NCI-H1105 (cell line): ENCODE results near the gene RNF214.
"Not testable (repeated sequence)": the region's sequence is repeated elsewhere in the genome, so short reads cannot be mapped to it uniquely, and the experiment has no call there.

Source experiments
- DNase-seq: peaks from one replicate; lab custom pipeline; 2025; lab: John Stamatoyannopoulos, UW

The RNF214 gene

DNA sequence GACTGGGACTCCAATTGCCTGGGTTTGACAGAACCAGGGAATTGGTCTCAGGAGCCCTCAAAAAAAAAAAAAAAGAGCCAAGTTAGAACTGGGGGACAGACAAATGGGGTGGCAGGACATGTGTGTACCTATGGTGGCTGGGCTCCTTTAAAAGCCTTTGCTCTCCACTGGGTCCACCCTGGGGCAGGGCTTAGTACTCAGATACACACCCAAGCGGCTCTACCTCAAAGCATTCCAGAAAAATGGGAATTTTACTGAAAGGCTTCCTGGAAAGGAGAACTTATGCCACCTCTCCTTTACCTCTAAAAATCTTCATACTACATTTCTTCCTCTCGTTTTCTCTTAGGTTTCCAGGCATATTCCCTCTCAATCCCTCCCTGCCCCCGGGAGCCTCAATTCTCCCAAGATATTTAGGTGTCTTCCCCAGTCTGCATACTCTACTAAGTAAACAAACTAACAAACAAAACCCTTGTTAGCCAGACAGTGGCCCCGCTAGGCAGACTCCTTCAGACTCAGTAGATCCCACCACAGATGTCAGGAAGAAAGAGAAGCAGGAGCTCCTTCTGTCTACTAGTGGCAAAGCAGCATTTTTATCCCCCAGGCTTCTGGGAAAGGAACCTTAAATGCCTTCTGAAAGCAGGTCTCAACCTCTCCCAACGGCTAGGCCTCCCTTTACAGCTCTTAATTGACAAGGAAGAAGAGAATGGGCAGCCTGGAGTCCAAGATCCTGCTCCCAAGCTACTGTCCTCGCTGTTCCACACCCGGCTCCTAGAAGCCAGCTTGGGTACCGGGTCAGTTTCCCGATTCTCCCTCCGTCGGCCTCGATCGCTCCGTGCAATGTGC is 1.3 kb upstream of the RNF214 start:
- no peak for DNase-seq

DNA sequence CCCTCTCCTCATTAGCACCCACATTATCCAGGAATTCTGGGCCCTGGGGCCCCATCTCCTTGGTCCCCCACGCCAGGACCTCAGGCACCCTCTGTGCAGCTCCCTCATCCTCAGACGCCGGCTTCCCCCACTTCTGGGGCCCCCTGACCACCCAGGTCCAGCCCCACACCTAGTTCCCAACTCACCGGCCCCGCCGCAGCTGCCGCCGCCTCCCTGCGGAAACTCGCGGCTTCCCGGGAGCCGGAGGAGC is 704 bp upstream of the RNF214 start, which contains the start of gene PCSK7:
PCSK7 (minus strand) TSS at position 232 of the 250 bp plus-strand sequence. CDS start 2,229 bp downstream, outside the sequence.
- DNase-seq, result no peak

DNA sequence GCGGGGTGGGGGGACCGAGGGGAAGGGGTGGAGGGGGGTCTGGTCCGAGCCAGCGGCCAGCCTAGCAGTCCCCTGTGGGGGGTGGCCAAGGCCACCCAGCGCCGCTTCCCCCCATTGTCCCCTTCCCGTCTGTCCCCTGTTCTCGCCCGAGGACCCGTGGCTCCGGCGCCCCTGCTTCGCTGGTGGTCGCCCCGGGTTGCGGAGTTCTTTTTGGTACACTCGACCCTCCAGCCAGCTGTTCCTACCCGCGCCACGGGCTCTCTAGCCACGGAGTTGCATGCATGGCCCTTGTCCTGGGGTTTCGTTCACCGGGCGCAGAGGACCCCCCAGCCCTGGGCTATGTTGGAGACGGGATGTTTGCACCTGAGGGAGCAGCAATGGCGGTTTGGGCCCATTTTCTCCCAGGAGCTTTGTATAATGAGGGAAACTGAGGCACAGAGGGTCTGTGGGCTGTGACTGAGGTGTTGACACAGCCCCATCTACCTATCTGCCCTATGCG is 489 bp downstream of the RNF214 start:
- no peak for DNase-seq

DNA sequence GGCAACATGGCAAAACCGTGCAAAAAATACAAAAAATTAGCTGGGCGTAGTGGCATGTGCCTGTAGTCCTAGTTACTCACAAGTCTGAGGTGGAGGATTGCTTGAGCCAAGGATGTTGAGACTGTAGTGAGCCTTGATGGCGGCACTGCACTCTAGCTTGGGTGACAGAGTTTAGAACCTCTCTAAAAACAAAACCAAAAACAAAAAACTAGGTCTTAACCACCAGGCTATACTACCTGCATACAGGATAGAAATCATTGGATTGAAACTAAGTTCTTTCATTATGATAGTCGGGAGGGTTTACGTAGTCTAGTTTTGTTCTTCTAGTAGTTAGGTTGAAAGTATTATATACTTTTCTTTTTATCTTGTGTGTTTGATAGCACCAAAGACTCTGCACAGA is 5.8 kb downstream of the RNF214 start:
- no peak for DNase-seq

DNA sequence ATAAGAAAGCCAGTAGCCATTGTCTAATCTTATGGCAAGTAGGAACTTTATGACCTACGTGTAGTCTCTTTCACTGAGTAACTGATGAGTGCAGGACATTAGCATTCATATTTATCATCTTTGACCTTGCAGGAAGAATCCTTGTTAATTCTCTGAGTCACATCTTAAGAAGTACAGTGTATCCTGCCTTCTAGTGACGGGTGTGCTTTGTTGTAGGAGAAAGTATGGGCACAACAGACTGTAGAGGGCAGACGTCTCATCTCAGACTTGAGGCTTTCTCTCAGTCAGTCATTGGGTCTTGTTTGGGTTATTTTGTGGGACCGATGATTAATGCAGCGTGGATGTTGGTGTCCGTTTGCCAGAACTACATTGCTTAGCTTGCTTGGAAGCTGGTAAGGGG is 6.8 kb downstream of the RNF214 start:
- DNase-seq, result no peak

DNA sequence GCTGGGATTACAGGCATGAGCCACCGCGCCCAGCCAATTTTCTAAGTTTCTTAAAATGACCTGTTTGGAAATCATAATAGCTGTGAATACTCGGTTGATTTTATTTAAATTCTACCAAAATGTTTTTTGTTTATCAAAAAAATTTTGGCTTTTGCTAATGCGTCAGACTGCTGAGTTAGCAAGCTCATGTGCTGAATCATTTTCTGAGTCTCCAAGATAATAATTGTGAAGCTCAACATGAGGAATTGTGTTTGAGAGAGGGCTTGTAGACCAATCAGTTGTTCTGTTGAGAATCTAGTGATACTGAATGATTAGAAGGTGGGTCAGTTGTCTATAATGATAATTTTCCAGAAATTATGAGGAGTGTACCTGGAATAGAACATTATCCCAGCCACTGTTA is 15.9 kb downstream of the RNF214 start:
- no peak for DNase-seq

DNA sequence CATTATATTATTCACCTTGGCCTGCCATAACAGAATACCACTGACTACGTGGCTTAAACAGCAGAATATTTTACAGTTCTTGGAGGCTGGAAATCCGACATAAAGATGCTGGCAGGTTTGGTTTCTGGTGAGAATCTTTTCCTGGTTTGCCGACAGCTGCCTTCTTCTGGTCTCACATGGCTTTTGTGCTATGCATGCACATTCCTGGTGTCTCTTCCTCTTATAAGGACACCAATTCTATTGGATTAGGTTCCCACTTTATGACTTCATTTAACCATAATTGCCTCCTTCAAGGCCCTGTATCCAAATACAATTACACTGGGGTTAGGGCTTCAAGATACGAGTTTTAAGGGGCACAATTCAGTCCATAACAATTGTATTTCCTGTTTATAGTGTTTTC is 17.1 kb downstream of the RNF214 start:
- DNase-seq, result no peak

DNA sequence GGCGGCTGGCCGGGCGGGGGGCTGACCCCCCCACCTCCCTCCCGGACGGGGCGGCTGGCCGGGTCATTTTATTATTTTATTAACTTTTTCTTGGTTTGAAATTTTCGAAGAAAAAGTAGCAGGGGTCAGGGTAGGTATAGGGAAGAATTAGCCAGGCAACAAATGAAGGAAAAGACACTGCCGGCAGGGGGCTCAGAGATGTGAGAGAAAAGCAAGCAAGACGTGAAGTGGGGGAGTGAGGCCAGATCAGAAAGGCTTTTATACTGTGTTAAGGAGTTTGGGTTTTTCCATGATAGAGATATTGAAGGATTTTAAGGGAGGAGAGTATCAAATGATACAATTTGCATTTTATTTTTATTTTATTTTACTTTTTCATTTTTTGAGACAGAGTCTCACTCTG is 19.0 kb downstream of the RNF214 start:
- DNase-seq, result no peak

DNA sequence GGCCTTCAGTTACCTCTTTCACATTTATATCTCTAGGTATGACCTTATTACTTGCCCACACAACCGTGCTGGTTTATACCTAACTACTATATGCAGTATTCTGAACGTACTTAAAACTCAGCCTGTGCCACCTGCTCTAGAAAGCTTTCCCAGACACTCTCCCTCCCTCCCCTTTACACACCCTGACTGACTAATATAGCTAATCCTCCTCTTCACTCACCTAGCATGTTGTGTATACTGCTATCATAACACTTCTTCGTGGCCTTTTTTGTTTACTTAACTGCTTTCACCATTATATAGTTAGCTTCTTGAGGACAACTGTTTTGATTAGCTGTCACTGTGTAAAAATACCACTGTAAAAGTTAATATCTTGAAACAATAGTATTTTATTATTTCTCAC is 23.5 kb downstream of the RNF214 start:
- DNase-seq, result no peak

DNA sequence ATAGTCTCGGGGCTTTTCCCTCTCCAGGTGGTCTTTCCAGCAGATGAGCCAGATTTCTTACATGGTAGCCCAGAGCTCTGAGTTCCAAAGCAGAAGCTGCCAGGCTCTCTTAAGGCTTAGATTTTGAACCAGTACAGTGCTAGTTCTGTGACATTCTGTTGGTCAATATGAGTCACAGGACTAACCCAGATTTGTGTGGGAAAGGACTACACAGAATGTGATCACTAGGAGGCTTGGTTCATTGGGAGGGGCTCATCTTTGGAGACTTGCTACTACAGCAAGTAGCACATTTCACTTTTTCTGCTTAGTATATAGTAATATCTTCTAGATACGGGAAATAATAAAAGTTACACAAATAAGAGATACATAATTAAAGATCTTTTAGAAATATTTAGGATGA is 24.1 kb downstream of the RNF214 start:
- no peak for DNase-seq

DNA sequence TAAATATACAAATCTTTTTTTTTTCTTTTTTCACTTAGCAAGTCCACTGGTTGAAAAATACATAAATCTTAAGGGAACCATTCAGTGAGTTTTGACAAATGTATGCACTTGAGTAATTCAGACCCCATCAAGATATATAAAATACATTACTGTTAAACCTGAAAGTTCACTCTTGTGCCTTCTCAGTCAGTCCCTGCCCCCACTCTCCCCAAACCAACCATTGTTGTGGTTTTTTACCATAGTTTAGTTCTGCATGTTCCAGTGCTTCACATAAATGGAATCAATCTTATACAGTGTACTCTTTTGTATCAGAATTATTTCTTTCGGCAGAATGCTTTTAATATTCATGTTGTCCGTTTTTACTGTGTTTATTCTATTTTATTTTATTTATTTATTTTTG is 26.1 kb downstream of the RNF214 start:
- DNase-seq, result no peak

DNA sequence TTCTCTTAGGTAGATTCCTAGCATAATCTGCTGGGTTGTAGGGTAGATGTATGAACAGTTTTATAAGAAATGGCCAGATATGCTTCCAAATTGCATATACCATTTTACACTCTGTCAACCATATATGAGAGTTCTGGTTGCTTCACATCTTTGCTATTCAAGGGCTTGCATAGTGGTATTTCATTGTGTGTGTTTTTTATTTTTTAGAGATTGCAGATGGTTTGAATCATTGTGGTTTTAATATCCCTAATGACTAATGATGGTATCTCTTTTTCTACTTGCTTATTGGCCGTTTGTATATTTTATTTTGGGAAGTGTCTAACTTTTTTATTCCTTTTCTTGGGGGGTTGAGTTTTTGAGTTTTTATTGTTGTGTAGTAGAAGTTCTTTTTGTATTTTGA is 26.9 kb downstream of the RNF214 start:
- no peak for DNase-seq

DNA sequence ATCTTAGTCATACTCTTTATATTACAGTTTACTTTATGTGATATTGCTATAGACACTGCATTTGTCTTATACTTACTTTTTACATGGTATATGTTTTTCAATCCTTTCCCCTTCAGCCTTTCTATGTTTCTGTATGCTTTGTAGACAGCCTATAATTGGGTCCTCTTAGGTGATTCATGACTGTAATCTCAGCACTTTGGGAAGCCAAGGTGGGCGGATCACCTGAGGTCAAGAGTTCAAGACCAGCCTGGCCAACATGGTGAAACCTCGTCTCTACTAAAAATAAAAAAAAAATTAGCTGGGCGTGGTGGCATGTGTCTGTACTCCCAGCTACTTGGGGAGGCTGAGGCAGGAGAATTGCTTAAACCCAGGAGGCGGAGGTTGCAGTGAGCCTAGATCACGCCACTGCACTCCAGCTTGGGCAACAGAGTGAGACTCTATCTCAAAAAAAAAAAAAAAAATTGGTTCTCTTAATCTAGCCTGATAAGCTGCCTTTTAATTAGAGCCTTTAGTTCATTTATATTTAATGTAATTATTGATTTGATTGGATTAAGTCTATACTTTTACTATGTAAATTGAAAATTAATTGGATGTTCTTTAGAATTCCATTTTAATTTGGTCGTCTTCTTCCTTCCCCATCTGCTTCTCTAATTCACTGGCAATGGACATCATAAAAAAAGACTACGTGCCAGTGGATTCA is 32.3 kb downstream of the RNF214 start:
- DNase-seq, result not testable (repeated sequence)

DNA sequence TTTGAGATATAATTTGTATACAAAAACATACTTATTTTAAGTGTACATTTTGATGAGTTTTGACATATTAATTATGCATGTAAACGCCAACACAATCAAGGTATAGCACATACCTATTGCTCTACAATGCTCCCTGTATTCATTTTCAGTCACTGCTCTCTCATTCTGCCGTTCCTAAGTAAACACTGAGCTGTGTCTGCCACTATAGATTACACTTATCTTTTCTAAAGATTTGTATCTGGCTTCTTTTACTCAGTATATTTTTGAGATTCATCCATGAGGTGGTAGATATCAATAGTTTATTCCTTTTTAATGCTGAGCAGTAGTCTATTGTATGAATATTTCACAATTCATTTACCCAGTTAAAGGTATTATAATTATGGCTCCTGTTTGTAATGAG is 33.3 kb downstream of the RNF214 start:
- no peak for DNase-seq

DNA sequence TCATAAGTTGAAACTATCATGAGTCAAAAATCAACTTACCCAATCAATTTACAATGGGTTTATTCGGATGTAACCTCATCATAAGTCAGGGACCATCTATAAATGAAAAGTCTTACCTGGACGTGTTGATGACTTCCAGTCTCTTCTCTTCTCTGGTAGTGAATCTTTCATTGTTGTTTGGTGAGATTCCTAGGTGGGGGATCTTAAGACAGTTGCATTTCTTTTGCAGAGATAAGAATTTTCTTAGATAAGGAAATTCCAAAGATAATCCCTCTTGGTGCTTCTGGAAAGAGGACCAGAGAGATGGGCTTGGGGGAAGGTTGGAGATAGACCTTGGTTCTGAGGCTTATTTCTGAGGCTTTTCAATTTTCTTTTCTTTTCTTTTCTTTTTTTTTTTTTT is 37.4 kb downstream of the RNF214 start:
- no peak for DNase-seq

DNA sequence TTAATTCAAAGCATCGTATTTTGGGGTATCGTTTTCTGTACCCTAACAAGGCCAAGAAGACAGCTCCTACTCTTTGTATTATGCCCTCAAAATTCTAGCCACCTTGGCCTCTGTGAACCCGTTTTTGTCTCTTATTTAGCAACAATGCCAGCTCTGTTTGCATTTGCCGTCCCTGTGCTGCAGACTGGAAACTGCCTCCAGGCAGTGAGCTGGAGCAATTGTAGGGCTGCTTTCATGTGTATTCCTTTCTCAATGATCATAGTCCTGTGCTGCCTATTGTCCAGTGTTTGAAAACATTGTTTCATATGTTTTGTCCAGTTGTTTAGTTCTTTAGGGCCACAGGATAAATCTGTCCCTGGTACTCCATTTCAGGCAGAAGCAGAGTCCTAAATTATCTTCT is 38.7 kb downstream of the RNF214 start:
- DNase-seq, result no peak

DNA sequence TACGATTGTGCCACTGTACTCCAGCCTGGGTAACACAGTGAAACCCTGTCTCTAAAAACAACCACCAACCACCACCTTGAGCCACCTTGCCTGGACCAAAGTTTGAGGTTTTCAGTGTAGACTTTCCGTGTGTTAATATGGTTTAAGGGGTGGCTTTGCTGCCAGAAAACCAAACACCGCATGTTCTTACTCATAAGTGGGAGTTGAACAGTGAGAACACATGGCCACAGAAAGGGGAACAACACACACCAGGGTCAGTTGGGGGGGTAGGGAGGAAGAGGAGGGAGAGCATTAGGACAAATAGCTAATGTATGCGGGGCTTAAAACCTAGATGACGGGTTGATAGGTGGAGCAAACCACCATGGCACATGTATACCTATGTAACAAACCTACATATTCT is 39.7 kb downstream of the RNF214 start:
- DNase-seq, result not testable (repeated sequence)

DNA sequence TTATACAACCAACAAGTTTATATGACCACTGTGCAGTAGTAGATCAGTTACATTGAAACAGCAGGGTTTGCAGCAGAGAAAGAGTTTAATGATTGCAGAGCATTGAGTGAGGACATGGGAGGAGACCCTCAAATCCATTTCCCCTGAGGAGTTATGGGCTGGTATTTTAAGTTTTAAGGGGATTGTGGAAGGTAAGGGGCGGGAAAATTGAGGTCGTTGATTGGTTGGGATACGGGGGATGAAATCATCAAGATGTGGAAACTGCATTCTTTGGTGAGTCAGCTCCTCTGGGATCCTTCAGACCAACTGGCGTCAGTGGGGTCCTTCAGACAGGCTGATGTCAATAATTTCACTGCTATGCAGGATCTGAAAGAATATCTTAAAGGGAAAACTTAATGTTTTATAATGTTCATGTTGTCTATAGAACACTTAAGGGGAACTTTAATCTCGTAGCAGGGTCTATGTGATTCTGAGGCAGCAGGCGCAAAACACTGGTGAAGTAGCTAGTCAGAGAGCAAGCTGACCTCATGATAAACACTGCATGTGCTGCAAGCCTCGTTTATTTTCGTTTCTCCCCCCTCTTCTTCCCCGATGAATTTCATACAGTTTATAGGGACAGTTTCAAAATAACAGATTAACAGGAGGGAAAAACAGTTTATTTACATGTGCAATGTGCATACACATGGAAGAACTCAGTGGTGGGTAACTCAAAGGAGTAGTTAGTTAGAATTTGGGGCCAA is 41.2 kb downstream of the RNF214 start:
- no peak for DNase-seq

DNA sequence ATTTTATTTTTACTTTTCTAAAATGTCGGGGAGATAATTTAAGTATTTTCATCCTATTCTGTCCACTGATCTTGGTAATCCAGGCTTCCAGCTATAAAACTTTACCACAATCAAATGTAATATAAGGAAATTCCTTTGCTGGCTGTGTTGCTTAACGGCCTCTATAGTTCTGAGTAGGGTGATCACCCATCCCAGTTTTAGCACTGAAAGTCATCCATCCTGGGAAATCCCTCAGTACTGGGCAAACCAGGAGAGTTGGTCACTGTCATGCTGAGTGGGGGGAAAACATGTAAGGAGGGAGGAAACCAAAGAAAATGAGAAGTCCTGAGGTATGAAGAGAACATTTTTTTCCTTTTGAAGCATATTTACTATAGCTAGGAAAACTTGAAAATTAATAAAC is 45.9 kb downstream of the RNF214 start:
- no peak for DNase-seq

DNA sequence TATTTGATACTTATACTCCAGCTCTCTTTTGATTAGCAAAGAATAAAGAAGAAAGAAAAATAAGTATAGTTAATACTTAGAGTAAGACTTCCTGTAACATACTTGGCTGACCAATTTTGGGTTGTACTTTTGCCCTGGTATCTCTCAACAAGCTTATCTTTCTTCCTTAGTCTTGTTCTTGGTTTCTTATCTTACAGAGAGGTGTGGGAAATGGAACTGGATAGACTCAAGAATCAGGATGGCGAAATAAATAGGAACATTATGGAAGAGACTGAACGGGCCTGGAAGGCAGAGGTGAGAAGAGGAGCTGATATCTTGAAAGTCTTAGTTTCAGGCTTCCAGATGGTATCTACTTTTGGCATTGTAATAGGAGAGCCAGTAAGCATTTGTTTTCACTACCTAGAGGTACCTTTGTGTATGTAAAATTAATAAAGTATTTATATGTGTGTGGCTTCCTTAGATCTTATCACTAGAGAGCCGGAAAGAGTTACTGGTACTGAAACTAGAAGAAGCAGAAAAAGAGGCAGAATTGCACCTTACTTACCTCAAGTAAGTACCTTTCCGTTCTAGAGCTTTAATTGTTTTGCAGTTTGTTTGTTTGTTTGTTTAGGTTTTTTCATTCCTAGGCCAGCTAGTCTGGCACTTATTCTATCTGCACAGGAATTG is 47.4 kb downstream of the RNF214 start:
- DNase-seq, result no peak

DNA sequence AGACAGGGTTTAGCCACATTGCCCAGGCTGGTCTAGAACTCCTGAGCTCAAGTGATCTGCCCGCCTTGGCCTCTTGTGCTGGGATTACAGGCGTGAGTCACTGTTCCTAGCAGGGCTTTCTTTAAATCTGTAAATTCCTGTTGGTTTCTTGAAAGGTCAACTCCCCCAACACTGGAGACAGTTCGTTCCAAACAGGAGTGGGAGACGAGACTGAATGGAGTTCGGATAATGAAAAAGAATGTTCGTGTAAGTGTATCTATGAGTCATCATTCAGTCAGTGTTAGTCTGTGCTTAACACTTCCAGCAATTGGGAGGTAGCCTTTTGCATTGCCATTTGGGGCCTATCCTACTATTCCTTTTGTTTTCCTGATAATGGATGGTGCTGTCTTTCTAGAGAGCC is 48.7 kb downstream of the RNF214 start:
- no peak for DNase-seq

DNA sequence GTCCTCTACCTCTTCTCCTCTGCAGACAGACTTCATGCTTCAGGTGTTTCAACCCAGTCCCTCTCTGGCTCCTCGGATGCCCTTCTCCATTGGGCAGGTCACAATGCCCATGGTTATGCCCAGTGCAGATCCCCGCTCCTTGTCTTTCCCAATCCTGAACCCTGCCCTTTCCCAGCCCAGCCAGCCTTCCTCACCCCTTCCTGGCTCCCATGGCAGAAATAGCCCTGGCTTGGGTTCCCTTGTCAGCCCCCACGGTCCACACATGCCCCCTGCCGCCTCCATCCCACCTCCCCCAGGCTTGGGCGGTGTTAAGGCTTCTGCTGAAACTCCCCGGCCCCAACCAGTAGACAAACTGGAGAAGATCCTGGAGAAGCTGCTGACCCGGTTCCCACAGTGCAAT is 49.4 kb downstream of the RNF214 start:
- DNase-seq, result no peak
